Measurements from ENCODE around the gene HCFC2. TPM values are rescaled to one million over a fixed set of nuclear protein-coding genes. Genes with fewer than 3 reads are reported as not detected.

HCFC2 gene
- total RNA-seq (2012; rRNA removed): 33.3 and 34.2 TPM in 2 replicates
- 10.7 and 12.0 TPM in 2 replicates for polyA plus RNA-seq (2012; rRNA removed)
- 2.1 and 2.8 TPM in 2 replicates for polyA plus RNA-seq (2012; cell fraction: cytosol; rRNA removed)
- 3.9 and 35.5 TPM in 2 replicates for polyA plus RNA-seq (2012; cell fraction: nucleus; rRNA removed; ENCODE audit: low replicate concordance)
- Bru-seq, nascent RNA: percentile 82 among the genes with signal in this experiment
- BruChase-seq, experiment 1, labeled RNA remaining after a 6-hour chase: percentile 87 among the genes with signal in this experiment
- percentile 89 among the genes with signal in this experiment for BruChase-seq, experiment 2, labeled RNA remaining after a 2-hour chase
- long read RNA-seq, full-length matches to known transcripts: 11 of 26 reads
- long read RNA-seq, partial matches to known transcripts: 3 of 26 reads
- long read RNA-seq, other reads (novel, unspliced or antisense): 12 of 26 reads

DNA sequence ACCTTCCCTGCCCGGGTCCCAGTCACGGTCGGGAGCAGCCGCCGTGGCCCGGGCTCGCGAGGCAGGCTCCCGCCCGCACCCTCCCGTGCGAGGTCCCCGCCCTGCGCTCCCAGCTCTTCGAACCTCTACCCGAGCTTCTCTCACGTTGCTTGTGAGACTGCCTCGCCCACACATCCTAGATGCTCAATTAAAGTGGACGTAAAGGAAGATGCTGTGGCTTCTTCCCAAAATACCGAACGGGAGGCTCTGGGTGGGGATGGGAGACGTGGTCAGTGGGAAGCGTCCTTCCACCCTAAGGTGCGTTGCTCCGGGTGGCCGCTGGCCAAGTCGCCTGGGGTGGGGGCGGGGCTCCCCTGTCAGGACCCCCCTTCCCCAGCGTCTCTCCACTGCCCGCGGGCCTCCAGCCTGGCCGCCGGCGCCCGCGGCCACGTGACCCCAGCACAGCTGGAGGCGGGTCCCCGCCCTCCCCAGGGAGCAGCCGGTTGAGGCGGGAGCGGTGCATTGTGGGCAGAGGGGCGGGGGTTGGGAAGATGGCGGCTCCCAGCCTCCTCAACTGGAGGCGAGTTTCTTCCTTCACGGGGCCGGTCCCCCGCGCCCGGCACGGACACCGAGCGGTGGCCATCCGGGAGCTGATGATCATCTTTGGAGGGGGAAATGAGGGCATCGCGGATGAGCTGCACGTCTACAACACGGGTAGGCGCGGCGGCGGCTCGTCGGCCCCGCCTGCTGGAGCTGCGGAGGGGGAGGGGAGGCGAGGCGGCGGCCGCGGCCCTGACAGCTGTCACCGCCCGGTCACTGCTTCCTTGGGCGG lies at the start of gene HCFC2:
TSS of gene HCFC2 (plus strand) at position 501 of the 811 bp plus-strand sequence. CDS start at position 531, 30 bp downstream.
- TF ChIP-seq MXI1 (IDR thresholded peaks at IDR 0.05; ENCODE audit: borderline replicate concordance, low read depth, low read length): peak; percentile 85
- TF ChIP-seq, protein P1, sequence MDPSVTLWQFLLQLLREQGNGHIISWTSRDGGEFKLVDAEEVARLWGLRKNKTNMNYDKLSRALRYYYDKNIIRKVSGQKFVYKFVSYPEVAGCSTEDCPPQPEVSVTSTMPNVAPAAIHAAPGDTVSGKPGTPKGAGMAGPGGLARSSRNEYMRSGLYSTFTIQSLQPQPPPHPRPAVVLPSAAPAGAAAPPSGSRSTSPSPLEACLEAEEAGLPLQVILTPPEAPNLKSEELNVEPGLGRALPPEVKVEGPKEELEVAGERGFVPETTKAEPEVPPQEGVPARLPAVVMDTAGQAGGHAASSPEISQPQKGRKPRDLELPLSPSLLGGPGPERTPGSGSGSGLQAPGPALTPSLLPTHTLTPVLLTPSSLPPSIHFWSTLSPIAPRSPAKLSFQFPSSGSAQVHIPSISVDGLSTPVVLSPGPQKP (IDR thresholded peaks at IDR 0.05; ENCODE audit: borderline replicate concordance, low read depth, low read length): no peak
- TF ChIP-seq, protein P2, sequence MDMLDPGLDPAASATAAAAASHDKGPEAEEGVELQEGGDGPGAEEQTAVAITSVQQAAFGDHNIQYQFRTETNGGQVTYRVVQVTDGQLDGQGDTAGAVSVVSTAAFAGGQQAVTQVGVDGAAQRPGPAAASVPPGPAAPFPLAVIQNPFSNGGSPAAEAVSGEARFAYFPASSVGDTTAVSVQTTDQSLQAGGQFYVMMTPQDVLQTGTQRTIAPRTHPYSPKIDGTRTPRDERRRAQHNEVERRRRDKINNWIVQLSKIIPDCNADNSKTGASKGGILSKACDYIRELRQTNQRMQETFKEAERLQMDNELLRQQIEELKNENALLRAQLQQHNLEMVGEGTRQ (IDR thresholded peaks at IDR 0.05; ENCODE audit: low read depth, low read length): peak; percentile 96
- 0 out of 2 replicates have a peak, but pooled peaks have one; percentile 3 for TF ChIP-seq FOS (IDR thresholded peaks at IDR 0.05; ENCODE audit: low read depth, low read length)
- peak; percentile 70 for TF ChIP-seq MAZ (IDR thresholded peaks at IDR 0.05; ENCODE audit: borderline replicate concordance, low read depth, low read length)
- TF ChIP-seq BHLHE40 (IDR thresholded peaks at IDR 0.05; ENCODE audit: low read depth, low read length): peak; percentile 51
- TF ChIP-seq, protein P3, sequence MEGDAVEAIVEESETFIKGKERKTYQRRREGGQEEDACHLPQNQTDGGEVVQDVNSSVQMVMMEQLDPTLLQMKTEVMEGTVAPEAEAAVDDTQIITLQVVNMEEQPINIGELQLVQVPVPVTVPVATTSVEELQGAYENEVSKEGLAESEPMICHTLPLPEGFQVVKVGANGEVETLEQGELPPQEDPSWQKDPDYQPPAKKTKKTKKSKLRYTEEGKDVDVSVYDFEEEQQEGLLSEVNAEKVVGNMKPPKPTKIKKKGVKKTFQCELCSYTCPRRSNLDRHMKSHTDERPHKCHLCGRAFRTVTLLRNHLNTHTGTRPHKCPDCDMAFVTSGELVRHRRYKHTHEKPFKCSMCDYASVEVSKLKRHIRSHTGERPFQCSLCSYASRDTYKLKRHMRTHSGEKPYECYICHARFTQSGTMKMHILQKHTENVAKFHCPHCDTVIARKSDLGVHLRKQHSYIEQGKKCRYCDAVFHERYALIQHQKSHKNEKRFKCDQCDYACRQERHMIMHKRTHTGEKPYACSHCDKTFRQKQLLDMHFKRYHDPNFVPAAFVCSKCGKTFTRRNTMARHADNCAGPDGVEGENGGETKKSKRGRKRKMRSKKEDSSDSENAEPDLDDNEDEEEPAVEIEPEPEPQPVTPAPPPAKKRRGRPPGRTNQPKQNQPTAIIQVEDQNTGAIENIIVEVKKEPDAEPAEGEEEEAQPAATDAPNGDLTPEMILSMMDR (conservative IDR thresholded peaks at IDR 0.05; ENCODE audit: low read depth, low read length): no peak
- H3K9me3 ChIP-seq (ENCODE audit: control insufficient read depth, insufficient read depth, low read length): no peaks in the 10 kb centered on the region
- H2BK15ac ChIP-seq (ENCODE audit: low read depth, low read length): peak within 1 kb of the TSS; percentile 86; the same call in 2 of the 3 replicates
- H2BK120ac ChIP-seq (ENCODE audit: low read depth, low read length): peak within 1 kb of the TSS; percentile 93
- H2AK5ac ChIP-seq (ENCODE audit: low read depth, low read length): peak within 1 kb of the TSS; percentile 81
- ChIA-PET POLR2A (ENCODE audit: unreplicated experiment) (interaction anchor here (0.6 to 0.9 kb wide), 2 partner anchors 98 kb away, joined by 3 read pairs; partner anchors contain the start of gene TDG), CTCF (interaction anchor here (0.7 to 1.6 kb wide), 2 partner anchors 45 to 72 kb away, joined by 3 to 5 read pairs; no protein-coding TSS in a partner anchor)
- peak within 1 kb of the TSS; percentile 98 for H3K27ac ChIP-seq (ENCODE audit: insufficient read depth, low read length)
- peak within 1 kb of the TSS; percentile 96 for H3K23ac ChIP-seq (ENCODE audit: low read depth, low read length)
- H4K91ac ChIP-seq (ENCODE audit: insufficient read depth, low read depth, low read length): peak within 1 kb of the TSS; percentile 90
- H3K27me3 ChIP-seq (ENCODE audit: control insufficient read depth, insufficient read depth, low read length): no peaks in the 10 kb centered on the region
- in situ Hi-C loops (cut with MboI; ENCODE audit: low sequenced_read_pairs) (no loop called here), dilution Hi-C loops (cut with HindIII; ENCODE audit: low sequenced_read_pairs, unreplicated experiment) (no loop called here), intact Hi-C loops (cut with micrococcal nuclease) (loop anchor here (2.0 to 5.0 kb wide), 4 partner anchors 45 to 223 kb away; partner anchors contain the start of gene TDG)
- H2AFZ ChIP-seq (replicated peaks; ENCODE audit: low read length, poor library complexity): peak within 1 kb of the TSS; percentile 100
- H3K56ac ChIP-seq (ENCODE audit: extremely low read depth, insufficient read depth, low read length): peak within 1 kb of the TSS; percentile 93
- peak within 1 kb of the TSS; percentile 97 for H2BK5ac ChIP-seq (ENCODE audit: low read depth, low read length, poor library complexity, severe bottlenecking)
- H2AK9ac ChIP-seq (replicated peaks; ENCODE audit: low read depth, low read length, poor library complexity): peak within 1 kb of the TSS; percentile 94
- H3K14ac ChIP-seq (replicated peaks; ENCODE audit: low read depth, low read length): peak within 1 kb of the TSS; percentile 98
- WGBS, 2 experiments (ENCODE audit: extremely low coverage in 2 of 2, insufficient read length in 1 of 2): 0% methylated on average over 18 of the region's 74 CpGs; no CpG with 5 or more reads in 1 of the 2 experiments
- peak within 1 kb of the TSS; percentile 89 for H3K4me3 ChIP-seq (ENCODE audit: insufficient read depth, low read depth, low read length)
- peak within 1 kb of the TSS; percentile 84 for H4K5ac ChIP-seq (ENCODE audit: low read depth, low read length)
- peaks cover 5% of the 10 kb centered on the region for H3K9me1 ChIP-seq (ENCODE audit: insufficient read depth, low read length)
- H4K20me1 ChIP-seq (ENCODE audit: insufficient read depth, low read length): no peaks in the 10 kb centered on the region; the same call in 1 of the 2 replicates
- H3K18ac ChIP-seq (ENCODE audit: low read depth, low read length): peak within 1 kb of the TSS; percentile 90
- peaks cover 2% of the 10 kb centered on the region for H3K4me1 ChIP-seq (ENCODE audit: control insufficient read depth, insufficient read depth, low read length)
- peak within 1 kb of the TSS; percentile 97 for H3K4ac ChIP-seq (ENCODE audit: low read depth, low read length)
- H3K4me2 ChIP-seq (ENCODE audit: low read depth, low read length): peak within 1 kb of the TSS; percentile 94
- peaks cover 5% of the 10 kb centered on the region for H3K36me3 ChIP-seq (ENCODE audit: control insufficient read depth, insufficient read depth, low read length)
- peak within 1 kb of the TSS; percentile 90 for H3K9ac ChIP-seq (ENCODE audit: low read depth, low read length)
- peak within 1 kb of the TSS; percentile 82 for H2BK20ac ChIP-seq (ENCODE audit: low read depth, low read length)
- BruUV-seq (replicated peaks): no TSS peak
- peak within 1 kb of the TSS; percentile 70 to 99 for H4K8ac ChIP-seq (ENCODE audit: low read depth in 2 of 2, low read length in 2 of 2)
- DNase-seq (peak; percentile 87), ATAC-seq (ENCODE audit: low read depth) (peak; percentile 95)
- H3K79me1 ChIP-seq (ENCODE audit: low read depth in 1 of 2, low read length in 2 of 2): peaks cover 27 to 46% of the 10 kb centered on the region in 2 experiments

Measured in IMR-90 (cell line).